ENCODE measurements around the gene NELFA.

DNA sequence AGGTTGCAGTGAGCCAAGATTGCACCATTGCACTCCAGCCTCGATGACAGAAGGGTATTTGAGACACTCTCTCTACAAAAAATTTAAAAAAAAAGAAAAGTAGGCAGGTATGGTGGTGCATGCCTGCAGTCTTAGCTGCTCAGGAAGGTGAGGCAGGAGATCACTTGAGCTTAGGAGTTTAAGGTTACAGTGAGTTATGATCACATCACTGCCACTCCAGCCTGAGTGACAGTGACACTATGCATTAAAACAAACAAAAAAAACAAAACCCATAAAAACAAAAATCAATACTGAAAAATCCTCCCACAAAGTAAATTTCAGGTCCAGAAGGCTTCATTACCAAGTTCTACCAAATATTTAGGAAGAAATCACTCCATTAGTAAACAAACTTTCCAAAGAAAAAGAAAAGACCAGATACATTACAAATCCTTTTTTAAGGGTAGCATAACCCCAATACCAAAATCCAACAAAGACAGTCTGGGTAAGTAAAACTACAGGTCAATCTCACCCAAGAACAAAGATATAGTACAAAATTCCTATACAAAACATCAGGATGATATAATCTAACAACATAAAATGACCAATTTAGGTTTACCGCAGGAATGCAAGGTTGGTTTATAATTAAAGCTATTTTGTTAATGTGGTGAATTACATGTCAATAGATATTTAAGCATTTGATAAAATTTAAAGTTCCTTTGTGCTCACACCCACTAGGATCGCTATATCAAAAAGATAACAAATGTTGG is 11.7 kb downstream of the NELFA start:
- TF ChIP-seq EP300 (IDR thresholded peaks at IDR 0.05; ENCODE audit: low read depth), result no peak
- TF ChIP-seq POLR2AphosphoS5 (IDR thresholded peaks at IDR 0.05), result no peak
- TF ChIP-seq, protein P1, sequence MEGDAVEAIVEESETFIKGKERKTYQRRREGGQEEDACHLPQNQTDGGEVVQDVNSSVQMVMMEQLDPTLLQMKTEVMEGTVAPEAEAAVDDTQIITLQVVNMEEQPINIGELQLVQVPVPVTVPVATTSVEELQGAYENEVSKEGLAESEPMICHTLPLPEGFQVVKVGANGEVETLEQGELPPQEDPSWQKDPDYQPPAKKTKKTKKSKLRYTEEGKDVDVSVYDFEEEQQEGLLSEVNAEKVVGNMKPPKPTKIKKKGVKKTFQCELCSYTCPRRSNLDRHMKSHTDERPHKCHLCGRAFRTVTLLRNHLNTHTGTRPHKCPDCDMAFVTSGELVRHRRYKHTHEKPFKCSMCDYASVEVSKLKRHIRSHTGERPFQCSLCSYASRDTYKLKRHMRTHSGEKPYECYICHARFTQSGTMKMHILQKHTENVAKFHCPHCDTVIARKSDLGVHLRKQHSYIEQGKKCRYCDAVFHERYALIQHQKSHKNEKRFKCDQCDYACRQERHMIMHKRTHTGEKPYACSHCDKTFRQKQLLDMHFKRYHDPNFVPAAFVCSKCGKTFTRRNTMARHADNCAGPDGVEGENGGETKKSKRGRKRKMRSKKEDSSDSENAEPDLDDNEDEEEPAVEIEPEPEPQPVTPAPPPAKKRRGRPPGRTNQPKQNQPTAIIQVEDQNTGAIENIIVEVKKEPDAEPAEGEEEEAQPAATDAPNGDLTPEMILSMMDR (IDR thresholded peaks at IDR 0.05), result no peak

Data from transverse colon (tissue), 4 donors.